Measurements from ENCODE around the gene MMAB. TPM values are rescaled to one million over a fixed set of nuclear protein-coding genes. Genes with fewer than 3 reads are reported as not detected.

The MMAB gene
- total RNA-seq, 1 experiment from 2014 or later = 50.3 TPM

GRCh38 chr12:109550281-109550680, 23.0 kb downstream of the MMAB start:
- in situ Hi-C loops (cut with HindIII; ENCODE audit: low sequenced_read_pairs) = no loop called here
- no peak for DNase-seq (ENCODE audit: low spot score)

GRCh38 chr12:109549613-109550270, 23.6 kb downstream of the MMAB start:
- peak; percentile 44 for DNase-seq (ENCODE audit: low spot score)
- in situ Hi-C loops (cut with HindIII; ENCODE audit: low sequenced_read_pairs) = no loop called here

- DNase-seq (ENCODE audit: low spot score) = no peak
- in situ Hi-C loops (cut with HindIII; ENCODE audit: low sequenced_read_pairs) = no loop called here
These were observed 25.0 kb downstream of the MMAB start for GRCh38 chr12:109548258-109548657.

GRCh38 chr12:109547286-109547685, 26.0 kb downstream of the MMAB start:
- no peak for DNase-seq (ENCODE audit: low spot score)

GRCh38 chr12:109545826-109546225, 27.5 kb downstream of the MMAB start:
- DNase-seq (ENCODE audit: low spot score) = no peak
- in situ Hi-C loops (cut with HindIII; ENCODE audit: low sequenced_read_pairs) = no loop called here

More at GRCh38 chr12:109547286-109547685, 26.0 kb downstream of the MMAB start:
- in situ Hi-C loops (cut with HindIII; ENCODE audit: low sequenced_read_pairs) = no loop called here

- no peak for DNase-seq (ENCODE audit: low spot score)
- in situ Hi-C loops (cut with HindIII; ENCODE audit: low sequenced_read_pairs) = no loop called here
These were observed 28.3 kb downstream of the MMAB start for GRCh38 chr12:109544955-109545531.

- in situ Hi-C loops (cut with HindIII; ENCODE audit: low sequenced_read_pairs) = no loop called here
- no peak for DNase-seq (ENCODE audit: low spot score)
These were observed 30.4 kb downstream of the MMAB start for GRCh38 chr12:109542876-109543275.

GRCh38 chr12:109542014-109542413, 31.3 kb downstream of the MMAB start:
- DNase-seq (ENCODE audit: low spot score) = no peak
- in situ Hi-C loops (cut with HindIII; ENCODE audit: low sequenced_read_pairs) = no loop called here

GRCh38 chr12:109541413-109541726, 31.9 kb downstream of the MMAB start:
- in situ Hi-C loops (cut with HindIII; ENCODE audit: low sequenced_read_pairs) = no loop called here
- DNase-seq (ENCODE audit: low spot score) = no peak

- in situ Hi-C loops (cut with HindIII; ENCODE audit: low sequenced_read_pairs) = no loop called here
- no peak for DNase-seq (ENCODE audit: low spot score)
These were observed 32.5 kb downstream of the MMAB start for GRCh38 chr12:109540526-109541412.

- in situ Hi-C loops (cut with HindIII; ENCODE audit: low sequenced_read_pairs) = no loop called here
- DNase-seq (ENCODE audit: low spot score) = no peak
These were observed 33.8 kb downstream of the MMAB start for GRCh38 chr12:109539508-109539907.

- in situ Hi-C loops (cut with HindIII; ENCODE audit: low sequenced_read_pairs) = no loop called here
- no peak for DNase-seq (ENCODE audit: low spot score)
These were observed 35.0 kb downstream of the MMAB start for GRCh38 chr12:109538191-109538863.

GRCh38 chr12:109537136-109537535, 36.2 kb downstream of the MMAB start:
- DNase-seq (ENCODE audit: low spot score) = no peak
- in situ Hi-C loops (cut with HindIII; ENCODE audit: low sequenced_read_pairs) = no loop called here

GRCh38 chr12:109535863-109536250, 37.4 kb downstream of the MMAB start:
- no peak for DNase-seq (ENCODE audit: low spot score)
- in situ Hi-C loops (cut with HindIII; ENCODE audit: low sequenced_read_pairs) = no loop called here

GRCh38 chr12:109535231-109535862, 38.0 kb downstream of the MMAB start:
- in situ Hi-C loops (cut with HindIII; ENCODE audit: low sequenced_read_pairs) = no loop called here
- no peak for DNase-seq (ENCODE audit: low spot score)

GRCh38 chr12:109534456-109534855, 38.8 kb downstream of the MMAB start:
- in situ Hi-C loops (cut with HindIII; ENCODE audit: low sequenced_read_pairs) = no loop called here
- DNase-seq (ENCODE audit: low spot score) = no peak

GRCh38 chr12:109533487-109533740, 39.9 kb downstream of the MMAB start:
- in situ Hi-C loops (cut with HindIII; ENCODE audit: low sequenced_read_pairs) = no loop called here
- DNase-seq (ENCODE audit: low spot score) = no peak

- in situ Hi-C loops (cut with HindIII; ENCODE audit: low sequenced_read_pairs) = no loop called here
These were observed 40.4 kb downstream of the MMAB start for GRCh38 chr12:109532721-109533486.

GRCh38 chr12:109531411-109531810, 41.9 kb downstream of the MMAB start:
- in situ Hi-C loops (cut with HindIII; ENCODE audit: low sequenced_read_pairs) = no loop called here
- DNase-seq (ENCODE audit: low spot score) = no peak

More at GRCh38 chr12:109532721-109533486, 40.4 kb downstream of the MMAB start:
- DNase-seq (ENCODE audit: low spot score) = no peak

All from G401 (cell line).